GM12865 (cell line): ENCODE measurements around the gene OASL.

ENCODE experiments used
- DNase-seq: peaks from one replicate; pipeline ENCODE4 v3.0.0; 2010; ENCODE audit warnings: low read depth
- H3K4me3 ChIP-seq: 2 replicates; pipeline ENCODE4 v1.5.1; 2011; ENCODE audit warnings: mild to moderate bottlenecking, low read depth, low read length, control low read depth
- CTCF ChIP-seq: IDR thresholded peaks from 2 replicates; pipeline ENCODE4 v1.5.1; 2011; ENCODE audit warnings: low read length, control low read depth, low read depth, inconsistent platforms; ENCODE audit not compliant: insufficient read depth; ENCODE audit errors: missing control alignments

OASL gene

GRCh38 chr12:120994589-120995337 lies 44.3 kb downstream of the OASL start:
- TF ChIP-seq CTCF: no peak
- no peak overlapping the region for H3K4me3 ChIP-seq
- no peak for DNase-seq

GRCh38 chr12:120994059-120994458 lies 45.0 kb downstream of the OASL start:
- H3K4me3 ChIP-seq: no peak overlapping the region
- no peak for TF ChIP-seq CTCF
- no peak for DNase-seq

- DNase-seq: no peak
- H3K4me3 ChIP-seq: no peak overlapping the region
- no peak for TF ChIP-seq CTCF
These were observed 45.5 kb downstream of the OASL start for GRCh38 chr12:120993496-120993895.

GRCh38 chr12:120992989-120993388 lies 46.1 kb downstream of the OASL start:
- H3K4me3 ChIP-seq: no peak overlapping the region
- DNase-seq: no peak
- TF ChIP-seq CTCF: no peak

- H3K4me3 ChIP-seq: no peak overlapping the region
- DNase-seq: no peak
- TF ChIP-seq CTCF: no peak
These were observed 47.1 kb downstream of the OASL start for GRCh38 chr12:120991965-120992364.

- DNase-seq: no peak
- no peak for TF ChIP-seq CTCF
- H3K4me3 ChIP-seq: no peak overlapping the region
These were observed 48.5 kb downstream of the OASL start for GRCh38 chr12:120990487-120991055.

- H3K4me3 ChIP-seq: no peak overlapping the region
- TF ChIP-seq CTCF: no peak
- DNase-seq: no peak
These were observed 49.4 kb downstream of the OASL start for GRCh38 chr12:120989687-120990086.
